Measurements from ENCODE around the gene CLSTN2.

GRCh38 chr3:139906418-139906817, 28.6 kb upstream of the CLSTN2 start:
- TF ChIP-seq BHLHE40 (IDR thresholded peaks at IDR 0.05; ENCODE audit: borderline replicate concordance) (no peak), LEF1 (IDR thresholded peaks at IDR 0.05; ENCODE audit: borderline replicate concordance) (no peak), ZNF384 (IDR thresholded peaks at IDR 0.05) (no peak), SP1 (IDR thresholded peaks at IDR 0.05) (no peak), ELF4 (IDR thresholded peaks at IDR 0.05) (no peak), ARNT (IDR thresholded peaks at IDR 0.05) (no peak), L3MBTL2 (conservative IDR thresholded peaks at IDR 0.05) (no peak), TARDBP (IDR thresholded peaks at IDR 0.05) (no peak), FOXK2 (IDR thresholded peaks at IDR 0.05) (no peak), SUZ12 (IDR thresholded peaks at IDR 0.05) (no peak), HDGF (IDR thresholded peaks at IDR 0.05; ENCODE audit: borderline replicate concordance) (no peak), CTBP1 (IDR thresholded peaks at IDR 0.05; ENCODE audit: borderline replicate concordance) (no peak), NFRKB (IDR thresholded peaks at IDR 0.05) (no peak)

Measured in HEK293T (cell line).